GM21786 (cell line): ENCODE measurements around the gene KIT.

ENCODE experiments used
- ATAC-seq: cut with Tn5 transposase; IDR thresholded peaks from one replicate; pipeline ENCODE4 v1.9.1; 2021; ENCODE audit not compliant: unreplicated experiment

KIT gene

DNA sequence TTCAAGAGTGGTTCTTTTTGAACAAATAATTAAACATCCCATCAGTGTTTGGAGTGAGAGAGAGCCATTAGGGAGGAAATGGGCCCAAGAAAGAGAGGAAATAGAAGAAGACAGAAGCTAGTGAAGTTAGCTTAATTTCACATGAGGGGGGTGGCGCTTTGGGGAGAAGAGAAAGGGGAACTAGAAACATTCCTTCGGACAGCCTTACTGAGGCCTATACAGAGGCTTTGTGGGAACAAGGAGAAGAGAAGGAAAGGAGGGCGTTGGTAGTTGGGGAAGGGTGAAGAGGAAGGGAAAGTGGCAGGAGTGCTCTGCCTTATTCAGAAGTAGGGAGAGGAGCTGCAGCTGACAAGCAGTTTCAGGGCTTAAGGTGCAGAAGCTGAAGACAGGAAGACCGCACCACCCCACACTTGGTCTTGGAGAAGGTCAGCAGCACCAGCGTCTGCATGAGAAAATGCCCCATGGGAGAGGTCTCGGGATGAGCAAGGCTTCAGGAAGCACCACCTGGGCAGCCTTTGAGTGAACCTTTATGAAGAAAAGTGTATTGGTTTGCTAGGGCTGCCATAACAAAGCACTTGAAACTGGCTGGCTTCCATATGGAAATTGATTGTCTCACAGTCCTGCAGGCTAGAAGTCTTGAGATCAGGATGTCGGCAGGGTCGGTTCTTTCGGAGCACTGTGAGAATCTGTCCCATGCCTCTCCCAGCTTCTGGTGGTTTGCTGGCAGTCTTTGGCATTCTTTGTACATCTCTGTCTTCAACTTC lies 85.1 kb downstream of the KIT start:
- ATAC-seq, result no peak

DNA sequence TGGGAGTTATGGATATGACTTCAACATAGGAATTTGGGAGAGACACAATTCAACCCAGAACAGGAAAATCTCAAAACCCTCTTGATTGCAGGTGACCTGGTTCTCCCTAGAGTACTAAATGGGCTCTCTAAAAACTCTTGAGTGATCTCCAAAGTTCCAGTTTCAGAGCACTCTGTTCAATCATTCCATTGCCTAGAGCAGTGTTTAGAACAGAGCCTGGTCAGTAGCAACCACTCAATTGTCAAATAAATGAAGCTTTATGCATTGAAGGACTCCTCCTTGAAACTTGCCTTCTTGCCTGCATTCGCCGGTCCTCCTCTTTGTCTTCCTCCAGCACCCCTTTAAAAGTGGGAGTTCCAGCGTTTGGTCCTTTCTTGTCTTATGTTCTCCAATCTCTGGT lies 85.8 kb downstream of the KIT start:
- ATAC-seq, result no peak

DNA sequence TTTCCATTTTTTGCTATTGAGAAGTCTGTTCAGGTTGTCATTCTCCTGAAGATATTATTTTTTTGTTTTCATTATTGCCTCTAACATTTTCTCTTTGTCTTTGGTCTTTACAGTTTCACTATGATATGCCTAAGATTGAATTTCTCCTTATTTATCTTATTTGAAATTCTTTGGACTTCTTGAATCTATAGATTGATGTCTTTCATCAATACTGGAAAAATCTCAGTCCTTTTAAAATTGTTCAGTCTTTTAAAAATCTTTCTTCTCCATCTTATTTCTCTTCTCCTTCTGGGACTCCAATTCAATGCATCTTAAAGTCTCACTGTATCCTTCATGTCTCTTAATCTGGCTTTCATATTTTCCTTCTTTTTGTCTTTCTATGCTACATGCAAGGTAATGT lies 86.7 kb downstream of the KIT start:
- ATAC-seq, result no peak

DNA sequence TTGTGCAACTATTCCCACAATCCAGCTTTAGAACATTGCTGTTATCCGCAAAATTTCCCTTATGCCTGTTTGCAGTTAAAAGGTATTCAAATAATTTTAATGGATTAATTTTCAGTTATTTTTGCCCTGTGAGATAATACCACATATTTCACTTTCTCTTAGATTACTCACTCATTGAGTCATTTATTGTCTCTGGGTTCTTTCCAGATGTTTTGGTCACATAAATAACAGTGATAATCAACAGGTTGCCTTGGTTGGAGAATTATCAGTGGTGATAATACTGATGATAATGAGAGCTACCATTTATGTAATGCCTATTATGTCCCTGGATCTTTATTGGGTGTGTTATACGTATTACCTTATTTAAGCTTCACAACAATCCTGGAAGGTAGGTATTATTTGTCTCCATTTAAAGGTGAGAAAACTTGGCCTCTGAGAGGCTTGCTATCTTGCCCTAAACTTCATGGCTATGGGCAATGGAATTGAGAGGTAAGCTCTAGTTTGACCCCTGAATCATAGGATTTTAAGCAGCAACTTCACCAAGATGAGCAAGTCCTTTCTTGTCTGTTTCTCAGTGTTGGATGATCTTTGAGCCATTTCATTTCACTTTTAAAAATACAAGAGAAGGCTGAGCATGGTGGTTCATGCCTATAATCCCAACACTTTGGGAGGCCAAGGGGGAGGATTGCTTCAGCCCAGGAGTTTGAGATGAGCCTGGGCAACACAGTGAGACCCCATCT lies 87.4 kb downstream of the KIT start:
- no peak for ATAC-seq

GRCh38 chr4:54746218-54746617 lies 88.5 kb downstream of the KIT start:
- peak; percentile 51 for ATAC-seq

DNA sequence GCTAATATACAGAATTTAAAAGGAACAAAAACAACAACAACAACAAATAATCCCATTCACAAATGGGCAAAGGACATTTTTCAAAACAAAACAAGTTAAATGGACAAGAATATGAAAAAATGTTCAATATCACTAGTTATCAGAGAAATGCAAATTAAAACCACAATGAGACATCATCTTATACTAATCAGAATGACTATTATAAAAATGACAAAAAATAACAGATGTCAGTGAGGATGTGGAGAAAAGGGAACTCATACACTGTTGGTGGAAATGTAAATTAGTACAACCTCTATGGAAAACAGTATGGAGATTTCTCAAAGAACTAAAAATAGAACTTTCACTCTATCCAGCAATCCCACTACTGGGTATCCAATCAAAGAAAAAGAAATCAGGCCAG lies 92.6 kb downstream of the KIT start:
- no peak for ATAC-seq

- no peak for ATAC-seq
Measured at GRCh38 chr4:54754394-54754793, 96.6 kb downstream of the KIT start.

- no peak for ATAC-seq
Measured at GRCh38 chr4:54764476-54764875, 106.7 kb downstream of the KIT start.

DNA sequence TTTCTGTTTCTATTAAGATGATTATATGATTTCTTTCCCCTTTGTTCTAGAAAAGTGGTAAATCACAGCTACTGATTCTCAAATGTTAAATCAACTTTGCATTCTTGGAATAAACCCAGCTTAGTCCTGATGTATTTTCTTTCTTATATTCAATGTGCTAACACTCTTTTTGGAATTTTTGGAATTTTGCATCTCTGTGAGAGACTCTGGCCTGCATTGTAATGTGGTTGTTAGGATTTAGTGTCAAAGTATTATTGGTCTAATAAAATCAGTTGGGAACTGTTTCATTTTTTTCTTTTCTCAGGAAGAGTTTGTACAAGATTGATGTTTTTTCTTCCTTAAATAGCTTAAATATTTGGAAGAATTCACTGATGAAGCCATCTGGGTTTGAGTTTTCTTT lies 109.6 kb downstream of the KIT start:
- ATAC-seq, result no peak

DNA sequence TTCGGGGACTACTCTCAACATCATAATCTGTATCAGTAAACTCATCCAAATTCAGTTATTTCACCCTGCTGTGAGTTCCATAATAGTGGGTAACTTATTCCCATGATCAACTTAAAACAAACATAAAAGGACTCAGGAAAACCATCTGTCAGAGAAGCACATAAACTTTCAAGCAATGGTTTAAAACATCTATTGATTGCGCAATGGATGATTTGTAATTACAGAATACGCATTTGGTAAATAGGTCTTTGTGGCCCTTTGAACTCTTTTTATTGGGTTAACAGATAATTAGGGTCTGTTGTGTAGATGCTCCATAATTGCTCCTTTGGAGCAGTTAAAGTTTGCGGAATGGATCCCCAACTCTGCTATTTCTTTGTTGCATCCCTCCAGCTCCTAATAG lies 115.3 kb downstream of the KIT start:
- no peak for ATAC-seq

GRCh38 chr4:54779036-54779435 lies 121.3 kb downstream of the KIT start:
- ATAC-seq, result no peak

- no peak for ATAC-seq
Measured at GRCh38 chr4:54779476-54780148, 121.9 kb downstream of the KIT start.

- no peak for ATAC-seq
Measured at GRCh38 chr4:54780149-54780495, 122.4 kb downstream of the KIT start.

DNA sequence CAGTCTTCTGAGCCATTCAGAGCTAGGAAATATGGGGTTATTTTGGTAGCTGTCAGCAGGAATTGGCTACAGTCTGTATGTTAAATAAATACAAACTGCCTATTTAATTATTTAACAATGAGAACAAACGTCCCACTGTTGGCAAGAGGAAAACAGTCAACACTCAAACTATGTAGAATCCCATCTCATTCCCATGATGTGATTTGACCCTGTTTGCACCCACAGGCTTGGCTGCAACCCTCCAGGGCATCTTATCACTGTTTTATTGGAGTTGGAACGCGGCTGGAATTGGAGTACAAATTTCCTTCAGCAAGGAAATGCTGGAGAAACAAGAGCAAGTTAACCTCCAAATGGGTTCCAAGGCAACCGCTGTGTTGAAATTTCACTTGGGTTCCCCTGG lies 124.0 kb downstream of the KIT start:
- ATAC-seq, result no peak

GRCh38 chr4:54783402-54784110 lies 125.8 kb downstream of the KIT start:
- ATAC-seq, result no peak

- no peak for ATAC-seq
Measured at GRCh38 chr4:54784161-54784671, 126.5 kb downstream of the KIT start.
